GM21423 (cell line): Measurements from ENCODE around the gene CCR4.
"Not testable (repeated sequence)": the region's sequence is repeated elsewhere in the genome, so short reads cannot be mapped to it uniquely, and the experiment has no call there.

Source experiments
- ATAC-seq: cut with Tn5 transposase; IDR thresholded peaks from one replicate; pipeline ENCODE4 v1.9.1; 2021; ENCODE audit warnings: mild to moderate bottlenecking, moderate library complexity; ENCODE audit not compliant: unreplicated experiment

The CCR4 gene

GRCh38 chr3:32977861-32978260 lies 26.4 kb downstream of the CCR4 start:
- no peak for ATAC-seq

DNA sequence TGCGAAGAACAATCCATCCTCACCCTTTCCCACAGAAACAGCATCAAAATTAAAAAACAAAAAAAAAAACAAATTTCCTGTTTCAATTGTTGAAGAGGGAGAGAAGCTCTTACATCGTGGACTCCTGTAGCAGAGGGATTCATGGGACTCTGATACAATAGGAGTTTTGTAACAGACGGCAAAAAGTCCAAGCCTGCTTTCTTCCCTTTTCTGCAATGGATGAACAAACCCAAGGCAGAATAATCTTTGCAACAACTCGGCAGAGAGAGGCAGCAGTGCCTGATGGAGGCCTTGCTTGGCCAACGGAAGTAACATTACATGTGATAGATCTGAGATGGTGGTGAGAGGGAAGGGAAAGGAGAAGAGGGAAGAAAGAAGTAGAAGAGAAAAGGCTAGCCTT lies 26.9 kb downstream of the CCR4 start:
- ATAC-seq, result no peak

- no peak for ATAC-seq
These were observed 31.7 kb downstream of the CCR4 start for GRCh38 chr3:32983124-32983523.

GRCh38 chr3:32984918-32985317 lies 33.5 kb downstream of the CCR4 start:
- not testable (repeated sequence) for ATAC-seq

DNA sequence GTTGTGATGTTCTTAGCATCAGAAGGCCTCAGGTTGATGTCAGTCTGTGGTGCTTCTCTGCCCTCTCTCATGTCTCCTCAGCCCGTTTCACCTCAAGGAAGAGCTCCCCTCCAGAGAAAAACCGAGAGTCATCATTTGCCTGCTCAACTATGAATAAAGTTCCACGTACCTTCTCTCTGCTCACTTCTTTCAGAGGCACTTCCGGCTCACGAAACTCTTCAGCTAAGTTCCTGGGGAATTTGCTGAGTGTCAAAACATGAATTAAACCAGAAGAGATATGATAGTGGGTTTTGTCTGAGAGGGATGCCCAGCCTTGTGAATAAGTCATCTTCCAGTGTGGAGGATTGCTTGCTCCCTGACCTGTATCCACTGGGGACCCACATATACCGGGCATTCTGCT lies 37.7 kb downstream of the CCR4 start:
- no peak for ATAC-seq

- no peak for ATAC-seq
These were observed 38.7 kb downstream of the CCR4 start for GRCh38 chr3:32990116-32990515.

DNA sequence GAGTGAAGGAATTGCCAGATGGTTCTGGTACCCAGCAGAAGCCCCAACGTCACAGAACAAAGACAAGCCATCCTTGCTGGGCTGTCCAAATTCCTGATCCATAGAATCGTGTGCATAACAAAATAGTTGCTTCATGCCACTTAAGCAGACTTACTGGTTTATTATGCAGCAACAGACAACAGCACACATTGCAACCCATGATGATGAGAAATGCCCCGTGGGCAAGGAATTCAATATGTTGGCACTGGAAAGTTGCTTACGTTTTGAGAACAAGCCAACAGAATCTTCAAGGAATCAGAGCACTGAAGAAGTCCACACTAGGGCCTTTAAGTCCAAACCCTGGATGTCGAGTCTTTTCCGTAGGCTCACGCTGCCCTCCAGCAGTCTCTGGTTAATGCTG lies 40.3 kb downstream of the CCR4 start:
- no peak for ATAC-seq

DNA sequence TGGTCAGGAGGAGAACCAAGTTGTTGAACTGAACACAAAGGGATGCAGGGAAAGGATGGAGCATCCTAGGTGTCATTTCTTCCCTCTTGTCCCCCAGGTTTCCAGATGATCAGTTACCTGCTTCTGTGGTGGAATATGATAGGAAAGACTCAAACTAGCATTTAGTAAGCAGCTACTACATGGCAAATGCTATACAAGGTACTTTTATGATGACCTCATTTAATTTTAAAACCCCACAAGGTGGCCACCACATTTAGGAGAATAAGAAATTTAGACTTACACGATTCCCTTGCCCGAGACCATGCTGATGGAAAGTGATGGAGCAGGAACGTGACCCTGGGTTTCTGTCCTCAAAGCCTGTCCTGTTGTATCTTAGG lies 40.9 kb downstream of the CCR4 start:
- ATAC-seq, result peak; percentile 3

DNA sequence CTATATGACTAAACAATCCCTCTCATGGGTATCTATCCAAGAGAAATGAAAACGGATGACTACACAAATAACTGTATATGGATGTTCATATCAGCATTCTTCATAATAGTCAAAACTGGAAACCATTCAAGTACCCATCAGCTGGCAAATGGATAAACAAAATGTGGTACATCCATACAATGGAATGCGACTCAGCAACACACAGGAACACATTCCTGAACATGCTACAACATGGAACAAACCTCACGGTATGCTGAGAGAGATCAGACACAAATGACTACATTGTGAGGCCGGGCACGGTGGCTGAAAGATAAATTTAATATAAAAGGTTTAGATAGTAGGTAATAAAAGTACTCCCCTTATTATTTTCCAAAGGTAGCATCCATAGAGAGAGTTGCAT lies 42.6 kb downstream of the CCR4 start:
- ATAC-seq, result no peak

- ATAC-seq, result no peak
These were observed 43.7 kb downstream of the CCR4 start for GRCh38 chr3:32995098-32995497.

GRCh38 chr3:32996048-32996754 lies 44.8 kb downstream of the CCR4 start:
- no peak for ATAC-seq

GRCh38 chr3:32996755-32997091 lies 45.3 kb downstream of the CCR4 start:
- no peak for ATAC-seq

DNA sequence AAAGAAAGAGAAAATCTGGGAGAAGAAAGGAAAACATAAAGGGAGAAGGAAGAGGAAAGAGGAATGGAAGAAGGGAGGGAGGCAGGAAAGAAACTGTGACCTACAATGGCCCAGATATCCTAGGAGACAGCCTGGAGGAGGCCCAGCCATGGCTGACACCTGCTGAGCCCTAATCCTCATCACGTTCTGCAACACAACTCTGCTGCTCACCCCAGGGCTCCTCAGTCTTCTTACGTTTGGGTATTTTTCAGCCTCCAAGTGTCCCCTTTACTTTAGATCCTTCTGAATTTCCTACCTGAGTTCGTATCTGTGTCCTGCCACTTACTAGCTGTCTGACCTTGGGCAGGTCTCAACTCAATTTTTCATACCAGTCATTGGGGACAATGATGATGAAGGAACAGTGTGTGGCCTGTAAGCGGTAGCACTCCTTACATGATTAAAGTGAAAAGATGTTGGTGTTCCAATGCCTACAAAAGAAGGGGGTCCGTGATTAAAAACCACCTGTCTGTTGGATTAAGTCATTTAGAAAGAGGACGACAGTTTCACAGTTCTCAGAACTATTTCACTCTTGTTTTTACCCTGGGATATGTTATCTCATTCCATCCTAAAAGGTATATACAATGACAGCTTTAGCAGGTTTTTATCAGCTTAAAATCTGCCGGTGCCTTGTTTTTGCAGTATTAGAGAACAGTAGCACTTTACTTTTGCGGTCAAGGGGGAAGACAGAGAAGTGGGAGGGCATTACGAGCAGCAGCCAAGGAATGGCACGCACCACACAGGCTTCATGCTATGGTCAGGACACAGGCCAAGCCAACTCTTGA lies 47.4 kb downstream of the CCR4 start:
- no peak for ATAC-seq

DNA sequence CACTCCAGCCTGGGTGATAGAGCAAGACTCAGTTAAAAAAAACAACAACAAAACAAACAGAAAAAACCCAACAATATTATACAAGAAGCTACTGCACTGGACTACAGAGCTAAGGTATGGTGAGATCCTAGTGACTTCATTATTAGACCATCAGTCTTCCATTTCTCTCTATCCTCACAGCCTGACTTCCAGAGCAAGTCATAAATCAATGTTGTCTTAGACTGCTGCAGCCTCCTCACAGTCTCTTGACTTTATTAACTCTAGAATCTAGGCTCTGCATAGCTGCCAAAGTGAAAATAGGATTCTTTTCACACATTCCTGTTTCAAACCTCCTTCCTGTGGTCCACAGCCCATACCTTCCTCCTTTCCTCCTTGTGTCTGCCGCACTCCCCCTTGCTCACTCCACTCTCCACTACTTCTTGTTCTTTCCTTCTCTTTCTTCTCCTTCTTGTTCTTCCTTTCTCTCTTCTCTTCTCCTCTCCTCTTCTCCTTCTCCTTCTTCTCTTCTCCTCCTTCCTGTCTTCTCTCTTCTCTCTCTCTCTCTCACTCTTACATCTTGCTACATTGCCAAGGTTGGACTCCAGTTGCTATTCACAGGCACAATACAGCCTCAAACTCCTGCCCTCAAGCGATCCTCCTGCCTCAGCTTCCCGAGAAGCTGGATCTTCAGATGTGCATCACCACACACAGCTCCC lies 49.4 kb downstream of the CCR4 start:
- no peak for ATAC-seq

DNA sequence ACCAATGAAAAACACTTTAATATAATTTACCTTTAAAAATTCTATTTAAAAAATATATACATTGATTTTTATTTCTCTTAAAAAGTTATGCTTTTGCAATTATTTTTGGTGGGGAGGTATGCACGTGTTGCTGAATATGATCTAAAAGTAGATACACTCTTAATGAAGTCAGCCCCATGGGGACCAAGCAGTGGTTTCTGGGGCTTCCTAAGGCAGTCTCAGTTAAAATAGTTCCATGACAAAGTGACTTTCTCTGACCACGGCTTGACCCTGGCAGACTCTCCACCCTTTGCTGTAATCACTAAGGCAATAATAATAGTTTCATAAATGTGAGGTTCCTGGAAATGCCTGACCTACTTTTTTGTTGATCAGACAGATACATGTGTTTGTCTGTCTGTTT lies 50.4 kb downstream of the CCR4 start:
- ATAC-seq, result peak; percentile 58

DNA sequence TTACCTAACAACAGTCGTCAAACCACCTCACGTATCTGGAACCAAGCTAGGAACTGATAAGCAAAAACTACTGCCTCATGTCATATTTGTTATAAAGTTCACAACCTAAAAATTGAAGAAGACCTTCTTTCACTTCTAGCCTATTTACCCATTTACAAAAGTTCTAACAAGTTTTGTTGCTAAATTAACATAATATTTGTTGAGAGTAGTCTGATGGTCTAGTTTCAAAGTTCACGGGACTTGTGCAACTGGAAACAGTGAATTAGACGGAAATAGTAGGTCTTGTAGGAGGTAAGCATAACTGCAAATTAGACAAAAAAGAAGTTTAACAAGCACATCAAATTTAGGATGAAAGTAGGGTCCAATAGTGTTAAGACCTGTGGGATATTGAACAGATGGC lies 51.9 kb downstream of the CCR4 start:
- ATAC-seq, result no peak

GRCh38 chr3:33004205-33004604 lies 52.8 kb downstream of the CCR4 start:
- ATAC-seq, result no peak

DNA sequence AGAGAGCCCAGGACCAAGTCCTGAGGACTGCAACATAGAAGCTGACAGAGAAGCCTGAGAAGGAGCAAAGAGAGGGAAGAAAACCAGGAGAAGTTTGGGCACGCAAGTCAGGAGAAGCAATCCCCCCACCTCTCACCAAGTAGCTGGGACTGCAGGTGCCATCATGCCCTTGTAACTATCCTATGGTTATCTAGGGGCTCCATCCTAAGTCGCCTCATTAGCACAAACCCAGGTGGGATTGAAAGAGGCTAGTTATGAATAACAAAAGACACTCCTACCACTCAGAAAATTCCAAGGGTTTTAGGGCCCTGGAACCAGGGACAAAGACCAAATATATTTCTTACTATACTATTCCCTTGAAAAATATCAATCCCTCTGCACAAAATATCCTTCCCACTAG lies 53.5 kb downstream of the CCR4 start:
- ATAC-seq, result no peak
